Choroid plexus epithelial cell (primary cell): Measurements from ENCODE around the gene GMDS.
A peak's percentile ranks its signal among the peaks of the same experiment; 100 is the strongest.

Experiments
- DNase-seq: peaks from one replicate; pipeline ENCODE4 v3.0.0-alpha.2; 2010; ENCODE audit warnings: low read depth
- H3K4me3 ChIP-seq: 2 replicates; pipeline ENCODE4 v1.5.1; 2011; ENCODE audit warnings: low read depth, mild to moderate bottlenecking, control low read depth, low read length, moderate library complexity
- CTCF ChIP-seq: conservative IDR thresholded peaks from 2 replicates; pipeline ENCODE4 v1.5.1; 2011; ENCODE audit warnings: low read depth, mild to moderate bottlenecking, control low read depth, inconsistent platforms, low read length, moderate library complexity

GMDS gene

DNA sequence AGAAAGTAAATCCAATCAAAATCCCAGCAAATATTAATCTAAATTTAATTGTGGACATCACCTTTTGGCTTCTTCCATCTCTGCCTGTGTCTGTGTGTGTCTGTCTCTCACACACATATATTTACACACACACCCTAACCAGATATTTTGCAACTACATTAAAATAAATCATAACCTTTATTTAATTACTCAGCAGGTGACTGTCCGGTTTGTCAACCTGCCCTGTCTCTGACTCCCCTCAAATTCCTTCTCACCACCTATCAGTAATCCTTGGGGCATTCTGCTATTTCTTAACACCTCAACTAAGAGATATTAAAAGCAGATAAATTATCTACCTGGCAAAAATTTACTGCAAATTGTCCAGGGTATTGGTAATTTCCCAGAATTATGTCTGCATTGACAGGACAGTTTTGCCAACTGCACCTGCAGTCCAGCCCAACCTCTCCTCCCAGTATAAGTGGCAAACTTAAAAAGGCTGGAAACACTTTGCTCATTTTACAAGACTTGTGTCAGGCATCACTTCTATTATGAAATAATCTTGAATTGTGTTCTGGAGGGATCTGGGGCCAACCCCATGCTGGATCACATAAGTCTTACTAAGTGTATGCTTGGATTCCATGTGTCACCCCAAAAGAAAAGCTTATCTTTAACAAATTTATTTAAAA, 216.1 kb downstream of the GMDS start:
- no peak for DNase-seq
- no peak overlapping the region for H3K4me3 ChIP-seq
- no peak for TF ChIP-seq CTCF

GRCh38 chr6:2028457-2029038, 216.9 kb downstream of the GMDS start:
- DNase-seq: no peak
- H3K4me3 ChIP-seq: no peak overlapping the region
- TF ChIP-seq CTCF: no peak

DNA sequence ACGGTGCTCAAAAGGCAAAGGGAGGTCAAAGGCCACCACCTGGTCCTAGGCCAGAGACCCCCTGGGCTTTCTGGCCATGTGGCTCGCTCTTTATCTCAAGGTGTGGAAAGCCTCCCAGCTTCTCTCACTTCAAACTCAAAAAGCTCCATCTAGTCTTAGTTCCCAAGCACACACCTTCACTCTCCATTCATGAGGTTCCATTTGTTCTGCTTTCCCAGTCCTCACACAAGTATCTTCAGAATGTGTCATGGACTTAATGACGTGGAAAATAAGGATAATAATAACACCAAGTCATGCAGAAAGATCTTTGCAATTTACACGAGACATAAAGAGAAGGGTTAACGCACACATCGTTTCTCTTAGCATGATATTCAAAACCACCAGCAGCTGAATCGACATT, 219.3 kb downstream of the GMDS start:
- no peak overlapping the region for H3K4me3 ChIP-seq
- DNase-seq: no peak
- no peak for TF ChIP-seq CTCF

DNA sequence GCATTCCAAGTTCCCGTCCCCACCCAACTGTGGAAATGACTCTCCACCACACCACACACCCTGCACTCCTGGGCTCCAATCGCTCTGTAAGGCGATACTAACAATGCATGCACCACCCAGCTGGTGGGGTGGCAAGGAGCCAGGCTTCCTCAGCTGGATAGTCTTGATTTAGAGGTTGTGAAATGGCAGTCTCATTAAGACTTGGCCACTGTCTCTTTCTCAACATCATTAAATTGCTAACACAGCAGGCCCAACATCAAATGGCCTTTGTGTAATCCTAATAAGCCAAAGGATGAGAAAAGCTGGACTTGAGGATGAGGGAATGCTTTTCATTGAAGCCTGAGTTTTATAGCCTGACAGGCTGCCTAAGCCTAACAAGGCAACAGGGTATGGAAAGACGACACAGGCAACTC, 223.7 kb downstream of the GMDS start:
- TF ChIP-seq CTCF: no peak
- peak; percentile 79 for DNase-seq
- no peak overlapping the region for H3K4me3 ChIP-seq

GRCh38 chr6:2020909-2021308, 224.5 kb downstream of the GMDS start:
- no peak for TF ChIP-seq CTCF
- H3K4me3 ChIP-seq: no peak overlapping the region
- DNase-seq: peak; percentile 77

DNA sequence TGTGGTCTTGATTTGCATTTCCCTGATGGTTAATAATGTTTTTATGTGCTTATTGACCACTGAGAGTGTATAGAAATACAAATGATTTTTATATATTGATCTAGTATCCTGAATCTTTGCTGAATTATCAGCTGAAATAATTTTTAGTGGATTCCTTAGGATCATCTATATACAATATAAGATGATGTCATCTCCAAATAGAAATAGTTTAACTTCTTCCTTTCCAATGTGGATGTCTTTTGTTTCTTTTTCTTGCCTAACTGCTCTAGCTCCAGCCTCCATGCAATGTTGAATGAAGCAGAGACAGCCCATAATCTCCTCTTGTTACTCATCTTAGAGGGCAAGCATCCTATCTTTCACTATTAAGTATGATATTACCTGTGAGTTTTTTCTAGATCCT, 226.4 kb downstream of the GMDS start:
- no peak for DNase-seq
- H3K4me3 ChIP-seq: no peak overlapping the region
- TF ChIP-seq CTCF: no peak

DNA sequence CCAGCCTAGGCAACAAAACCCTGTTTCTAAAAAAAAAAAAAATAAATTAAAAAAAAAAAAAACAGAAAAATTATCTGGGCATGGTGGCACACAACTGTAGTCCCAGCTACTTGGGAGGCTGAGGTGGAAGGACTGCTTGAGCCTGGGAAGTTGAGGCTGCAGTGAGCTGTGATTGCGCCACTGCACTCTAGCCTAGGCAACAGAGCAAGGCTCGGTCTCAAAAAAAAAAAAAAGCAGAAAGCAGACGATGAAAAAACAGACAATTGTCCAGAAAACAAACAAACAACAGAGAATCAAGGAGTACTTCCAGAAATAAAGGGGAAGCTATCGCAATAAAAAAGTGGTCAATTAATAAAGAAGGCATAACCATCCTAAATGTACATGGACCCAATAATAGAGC, 229.4 kb downstream of the GMDS start:
- TF ChIP-seq CTCF: no peak
- DNase-seq: no peak

More for the DNA sequence above, 229.4 kb downstream of the GMDS start:
- H3K4me3 ChIP-seq: no peak overlapping the region
